CD4-positive, alpha-beta T cell treated with Interleukin-6 at 100 ng/mL for 8 hours (primary cell): ENCODE results near the gene ATAD2B.
"Not testable (repeated sequence)": the region's sequence is repeated elsewhere in the genome, so short reads cannot be mapped to it uniquely, and the experiment has no call there.

ENCODE experiments used
- DNase-seq: peaks from one replicate; pipeline ENCODE4 v3.0.0-alpha.2; 2020; ENCODE audit warnings: mixed read lengths, low spot score

Gene ATAD2B

DNA sequence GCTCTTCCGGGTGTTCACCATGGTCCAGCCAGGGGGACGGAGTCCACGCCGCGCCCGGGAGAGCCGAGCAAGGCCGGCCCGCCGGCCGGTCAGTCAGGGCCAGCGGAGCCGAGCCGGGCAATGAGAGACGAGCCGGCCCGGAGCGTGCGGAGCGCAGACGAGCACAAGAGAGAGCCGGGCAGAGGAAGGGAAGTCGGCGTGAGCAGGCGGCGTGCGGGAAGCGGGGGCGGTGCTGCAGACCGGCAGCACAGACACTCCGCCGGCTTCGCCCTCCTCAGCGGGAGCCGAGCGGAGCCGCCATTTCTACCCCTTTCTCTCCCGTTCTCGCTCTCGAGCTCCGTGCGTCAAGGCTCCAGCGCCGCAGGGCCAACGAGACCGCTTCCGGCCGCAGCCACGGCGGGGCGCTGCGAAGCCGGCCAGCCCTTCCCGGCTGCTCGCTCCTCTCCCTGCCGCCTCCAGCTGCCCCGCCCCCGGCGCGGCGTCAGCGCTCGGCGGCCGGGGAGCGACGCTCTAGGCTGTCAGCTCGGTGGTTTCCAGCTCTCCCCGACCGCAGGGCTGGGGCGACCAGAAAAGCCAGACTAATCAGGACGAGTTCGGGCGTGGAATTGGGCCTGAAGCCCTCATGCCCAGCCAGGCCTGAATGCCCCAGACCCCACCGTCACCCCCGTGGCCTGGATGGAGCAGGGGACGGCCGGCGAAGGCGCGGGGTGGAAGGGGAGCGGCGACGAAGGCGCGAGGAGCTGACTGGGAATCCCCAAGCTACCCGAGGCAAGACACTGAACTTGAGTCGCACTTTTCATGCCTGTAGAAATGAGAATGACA is at the start of gene ATAD2B:
ATAD2B (minus strand) TSS at position 374 of the 822 bp plus-strand sequence; CDS start at position 21, 353 bp downstream.
- DNase-seq = peak; percentile 93

DNA sequence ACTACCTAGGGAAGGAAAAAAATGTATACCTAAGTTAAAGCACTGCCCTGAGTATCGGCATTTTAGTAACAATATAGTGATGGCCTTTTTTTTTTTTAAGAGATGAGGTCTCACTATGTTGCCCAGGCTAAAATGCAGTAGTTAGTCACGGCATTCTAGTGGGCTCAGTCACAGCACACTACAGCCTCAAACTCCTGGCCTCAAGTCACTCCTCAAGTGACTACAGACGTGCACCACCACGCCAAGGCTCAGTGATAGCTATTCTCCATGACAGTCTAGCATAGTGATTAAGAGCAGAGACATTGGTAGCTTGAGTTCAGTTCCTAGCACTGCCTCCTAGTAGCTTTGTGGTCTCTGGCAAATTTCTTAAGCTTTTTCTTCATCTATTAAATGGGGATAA is 40.9 kb upstream of the ATAD2B start:
- DNase-seq = no peak

DNA sequence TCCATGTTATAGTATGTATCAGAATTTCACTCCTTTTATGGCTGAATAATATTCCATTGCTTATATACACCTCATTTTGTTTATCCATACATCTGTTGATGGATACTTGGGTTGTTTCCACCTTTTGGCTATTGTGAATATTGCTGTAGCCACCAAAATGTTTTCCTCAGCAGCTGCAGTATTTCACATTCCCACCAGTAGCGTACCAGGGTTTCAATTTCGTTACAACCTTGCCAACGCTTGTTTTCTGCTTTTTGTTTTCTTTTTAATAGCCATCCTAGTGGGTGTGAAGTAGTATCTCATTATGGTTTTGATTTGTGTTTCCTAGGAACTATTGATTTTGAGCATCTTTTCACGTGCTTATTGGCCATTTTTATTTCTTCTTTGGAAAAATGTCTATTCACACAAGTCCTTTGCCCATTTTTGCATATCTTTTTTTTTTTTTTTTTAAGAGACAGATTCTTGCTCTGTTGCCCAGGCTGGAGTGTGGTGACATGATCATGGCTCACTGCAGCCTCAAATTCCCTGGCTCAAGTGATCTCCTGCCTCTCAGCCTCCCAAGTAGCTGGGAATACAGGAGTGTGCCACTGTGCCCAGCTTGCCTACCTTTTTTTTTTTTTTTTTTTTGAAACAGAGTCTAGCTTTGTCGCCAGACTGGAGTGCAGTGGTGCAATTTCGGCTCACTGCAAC is 27.5 kb upstream of the ATAD2B start:
- no peak for DNase-seq

DNA sequence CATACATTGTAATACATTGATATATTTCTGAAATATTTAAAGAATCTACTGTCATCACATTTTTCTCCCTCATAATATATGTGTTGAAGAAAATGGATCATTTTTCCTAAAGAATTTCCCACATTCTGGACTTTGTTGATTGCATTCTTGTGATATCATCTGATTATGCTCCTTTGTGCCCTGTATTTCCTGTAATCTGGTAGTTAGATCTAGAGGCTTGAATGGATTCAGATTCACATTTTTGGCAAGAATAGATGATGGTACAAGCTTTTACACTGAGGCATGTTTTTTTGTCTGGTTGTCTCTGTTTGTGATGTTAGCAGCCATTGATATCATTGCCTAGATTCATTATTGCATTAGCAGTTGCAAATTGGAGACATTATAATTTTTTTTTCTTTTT is 26.7 kb upstream of the ATAD2B start:
- DNase-seq = no peak

DNA sequence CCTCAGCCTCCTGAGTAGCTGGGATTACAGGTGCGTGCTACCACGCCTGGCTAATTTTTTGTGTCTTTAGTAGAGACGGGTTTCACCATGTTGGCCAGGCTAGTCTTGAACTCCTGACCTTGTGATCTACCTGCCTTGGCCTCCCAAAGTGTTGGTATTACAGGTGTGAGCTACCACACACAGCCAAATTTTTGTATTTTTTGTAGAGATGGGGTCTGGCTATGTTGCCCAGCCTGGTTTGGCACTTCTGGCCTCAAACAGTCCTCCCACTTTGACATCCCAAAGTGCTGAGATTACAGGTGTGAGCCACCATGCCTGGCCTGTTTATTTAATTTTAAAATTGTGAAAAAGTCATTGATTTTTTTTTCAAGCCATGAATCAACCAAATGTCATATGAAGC is 25.6 kb upstream of the ATAD2B start:
- not testable (repeated sequence) for DNase-seq

DNA sequence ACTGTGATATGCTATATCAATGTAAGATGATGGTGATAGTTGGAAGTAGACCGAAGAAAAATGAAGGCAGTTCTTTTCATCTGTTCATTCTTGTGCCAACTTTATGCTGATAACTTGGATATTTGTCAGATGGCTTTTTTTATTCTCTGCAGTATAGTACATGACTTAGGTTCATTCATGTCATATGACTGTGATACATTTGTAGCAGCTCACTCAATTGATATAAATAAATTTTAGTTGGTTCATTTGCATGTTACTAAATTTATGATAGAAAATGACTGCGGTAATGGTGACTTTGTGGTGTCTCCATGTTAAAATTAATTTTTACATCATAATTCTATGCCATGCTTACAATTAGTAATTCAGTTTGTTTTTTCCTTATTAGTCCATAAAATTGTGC is 20.4 kb upstream of the ATAD2B start:
- DNase-seq = no peak

DNA sequence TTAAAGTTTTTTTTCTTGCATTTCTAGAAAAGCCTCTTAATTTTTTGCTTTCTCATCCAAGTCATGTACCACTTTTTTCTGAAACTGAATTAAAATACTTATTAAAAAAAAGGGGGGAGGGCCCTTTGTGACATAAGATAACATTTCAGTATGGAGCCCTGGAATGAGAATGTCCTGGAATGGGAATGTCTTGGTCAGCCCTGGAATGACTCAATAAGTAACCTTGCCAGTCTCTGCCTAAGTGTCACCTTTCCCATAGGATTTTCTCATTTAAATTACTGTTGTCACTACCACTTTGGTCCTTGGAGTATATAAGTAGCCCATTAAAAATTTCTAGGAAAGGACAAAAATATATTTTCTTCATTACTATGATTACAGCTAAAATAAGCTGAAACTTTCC is 18.1 kb upstream of the ATAD2B start:
- no peak for DNase-seq

DNA sequence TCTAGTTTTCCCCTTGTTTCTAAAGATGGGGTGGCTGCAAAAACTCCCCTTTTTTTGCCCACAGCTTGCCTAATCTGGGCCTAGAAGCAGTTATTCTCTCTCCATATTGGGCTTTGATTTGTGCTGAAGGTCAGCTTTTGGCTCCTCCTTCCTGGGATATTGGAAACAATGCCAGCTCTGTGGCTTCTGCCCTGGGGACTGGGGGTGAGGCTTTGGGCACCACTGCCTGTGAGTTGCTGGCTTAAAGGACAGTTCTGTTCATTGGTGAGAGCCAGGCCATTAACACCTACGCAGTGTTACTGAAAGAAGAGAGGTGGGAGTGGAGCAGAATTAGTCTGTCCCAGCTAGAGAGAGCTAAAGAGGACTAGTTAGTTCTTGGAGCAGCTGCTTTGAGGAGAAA is 17.6 kb upstream of the ATAD2B start:
- DNase-seq = no peak

DNA sequence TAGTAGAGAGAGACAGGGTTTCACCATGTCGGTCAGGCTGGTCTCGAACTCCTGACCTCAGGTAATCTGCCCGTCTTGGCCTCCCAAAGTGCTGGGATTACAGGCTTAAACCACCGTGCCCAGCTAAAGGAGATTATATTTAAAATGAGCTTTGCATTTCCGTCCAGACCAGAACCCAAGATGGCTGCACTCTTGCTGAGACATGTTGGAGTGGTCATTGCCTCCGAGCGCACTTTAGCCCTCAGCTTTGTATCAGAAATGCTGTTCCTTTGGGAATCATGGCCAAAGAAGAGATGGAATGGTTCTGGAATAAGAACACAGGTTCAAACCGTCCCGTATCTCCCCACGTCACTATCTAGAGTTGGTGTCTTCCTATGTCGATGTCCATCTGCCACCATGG is 16.7 kb upstream of the ATAD2B start:
- DNase-seq = no peak

DNA sequence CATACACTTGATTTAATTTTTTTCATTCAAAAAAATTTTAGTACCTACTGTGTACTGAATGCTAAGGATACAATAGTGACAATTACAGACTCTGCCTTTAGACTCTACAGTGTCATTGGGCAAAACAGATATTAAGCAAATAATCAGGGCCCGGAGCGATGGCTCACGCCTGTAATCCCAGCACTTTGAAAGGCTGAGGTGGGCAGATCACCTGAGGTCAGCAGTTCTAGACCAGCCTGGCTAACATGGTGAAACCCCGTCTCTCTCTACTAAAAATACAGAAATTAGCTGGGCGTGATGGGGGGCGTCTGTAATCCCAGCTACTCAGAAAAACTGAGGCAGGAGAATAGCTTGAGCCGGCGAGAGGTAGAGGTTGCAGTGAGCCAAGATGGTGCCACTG is 14.7 kb upstream of the ATAD2B start:
- no peak for DNase-seq

DNA sequence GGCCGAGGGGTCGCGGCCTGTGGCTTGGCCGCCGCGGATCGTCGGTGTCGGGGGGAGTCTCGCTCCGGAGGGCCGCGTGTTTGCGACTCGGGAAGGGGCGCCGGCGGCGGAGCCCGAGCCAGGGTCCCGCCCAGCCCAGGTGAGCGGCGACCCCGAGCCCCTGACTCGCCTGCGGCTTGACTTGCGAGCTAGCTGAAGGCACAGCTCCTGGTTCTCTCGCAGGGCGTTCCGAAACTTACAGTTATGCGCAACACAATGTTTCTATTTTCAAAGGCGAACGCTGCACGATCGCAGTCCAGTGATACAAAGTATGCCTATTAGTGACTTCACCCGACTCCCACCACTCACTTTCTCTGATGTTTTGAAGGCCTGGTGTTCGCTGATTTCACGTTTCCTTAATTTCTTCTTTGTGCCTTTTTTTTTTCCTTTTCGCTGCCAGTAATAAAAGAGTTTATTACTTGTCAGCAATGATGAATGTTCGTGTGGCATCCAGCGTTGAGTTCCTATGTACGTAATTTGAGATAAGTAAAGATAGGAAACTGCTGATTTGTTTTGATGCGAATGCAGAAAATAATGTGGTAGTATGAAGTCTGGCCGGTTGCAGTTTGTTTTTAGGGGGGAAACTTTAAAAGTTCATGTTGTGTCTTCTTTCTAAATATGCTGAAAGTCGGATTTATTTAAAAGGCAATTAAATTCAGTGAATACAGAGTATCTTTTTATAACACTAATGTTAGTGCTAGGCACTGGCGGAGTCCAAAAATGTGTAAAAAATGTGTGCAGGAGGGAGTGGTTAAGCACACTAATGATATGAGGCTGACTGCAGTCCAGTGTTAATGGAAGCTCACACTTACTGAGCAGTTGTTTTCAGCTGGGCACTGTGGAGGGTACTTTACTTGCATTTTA is 14.0 kb upstream of the ATAD2B start:
- DNase-seq = peak; percentile 17

DNA sequence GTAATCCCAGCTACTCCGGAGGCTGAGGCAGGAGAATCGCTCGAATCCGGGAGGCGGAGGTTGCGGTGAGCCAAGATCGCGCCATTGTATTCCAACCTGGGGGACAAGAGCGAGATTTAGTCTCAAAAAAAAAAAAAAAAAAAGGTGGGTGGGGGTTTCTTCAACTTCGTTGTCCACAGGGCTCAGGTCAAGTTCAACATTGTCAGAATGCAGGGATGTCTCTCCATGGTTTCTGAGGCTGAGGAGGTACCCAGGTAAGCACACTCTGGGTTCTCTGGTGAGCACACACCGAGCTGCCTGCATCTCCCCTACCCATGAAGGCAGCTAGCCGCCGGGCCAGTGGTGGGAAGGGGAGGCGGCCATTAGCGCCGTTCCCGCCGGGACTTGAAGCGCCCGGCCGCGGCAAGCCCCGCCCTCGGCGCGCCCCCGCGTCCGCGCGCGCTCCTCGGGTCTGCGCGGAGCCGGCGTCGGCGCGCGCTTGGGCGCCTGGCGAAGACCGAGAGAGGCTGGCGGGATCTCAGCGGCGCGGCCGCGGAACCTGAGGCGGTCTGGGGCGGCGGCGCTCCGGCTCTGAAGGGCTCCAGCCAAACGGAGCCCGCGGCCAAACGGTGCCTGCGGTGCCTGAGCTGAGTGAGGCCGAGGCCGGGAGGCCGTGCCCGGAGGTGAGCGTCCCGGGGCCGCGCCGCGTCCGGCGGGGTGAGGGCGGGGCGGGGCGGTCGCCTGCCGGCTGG is 13.2 kb upstream of the ATAD2B start, which contains the start of gene UBXN2A:
UBXN2A (plus strand) TSS at position 477 of the 731 bp plus-strand sequence. CDS start 17,852 bp downstream, outside the sequence.
- DNase-seq = peak; percentile 64

DNA sequence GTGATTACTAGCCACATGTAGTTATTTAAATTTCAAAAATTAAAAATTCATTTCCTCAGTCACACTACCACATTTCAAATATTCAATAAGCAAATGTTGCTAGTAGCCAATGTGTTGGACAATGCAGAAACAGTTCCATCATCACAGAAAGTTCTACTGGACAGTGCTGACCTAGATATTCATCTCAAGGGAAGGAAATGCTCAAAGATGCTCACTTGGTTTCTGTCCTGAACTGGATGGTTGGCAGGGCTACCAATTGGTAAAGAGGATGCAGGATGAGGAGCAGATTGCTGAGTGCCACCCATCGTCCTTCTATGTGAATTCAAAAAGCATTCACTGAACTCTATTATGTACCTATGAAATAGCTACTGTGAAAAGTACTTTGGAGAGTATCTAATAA is 7.3 kb upstream of the ATAD2B start:
- no peak for DNase-seq

DNA sequence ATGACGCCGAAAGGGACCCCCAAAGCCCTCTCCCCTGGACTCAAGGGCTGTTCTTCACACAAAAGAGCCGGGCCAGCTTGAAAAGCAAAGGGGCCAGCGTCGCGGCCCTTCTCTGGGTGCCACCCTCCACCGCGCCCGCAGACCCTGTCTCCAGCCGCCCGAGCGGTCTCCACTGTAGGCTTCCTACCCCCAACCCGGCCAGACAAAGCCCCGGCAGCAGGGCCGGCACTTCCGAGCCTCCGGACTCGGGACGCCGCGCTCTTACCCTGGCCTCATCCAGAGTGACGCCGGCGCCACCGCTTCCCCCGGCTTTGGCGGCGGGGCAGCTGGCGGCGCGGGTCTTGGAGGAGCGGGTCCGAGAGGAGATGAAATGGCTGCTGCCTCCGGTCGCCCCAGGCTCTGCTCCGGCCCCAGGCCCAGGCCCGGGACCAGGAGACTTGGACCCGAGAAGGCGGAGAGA is 603 bp downstream of the ATAD2B start:
- peak; percentile 4 for DNase-seq

DNA sequence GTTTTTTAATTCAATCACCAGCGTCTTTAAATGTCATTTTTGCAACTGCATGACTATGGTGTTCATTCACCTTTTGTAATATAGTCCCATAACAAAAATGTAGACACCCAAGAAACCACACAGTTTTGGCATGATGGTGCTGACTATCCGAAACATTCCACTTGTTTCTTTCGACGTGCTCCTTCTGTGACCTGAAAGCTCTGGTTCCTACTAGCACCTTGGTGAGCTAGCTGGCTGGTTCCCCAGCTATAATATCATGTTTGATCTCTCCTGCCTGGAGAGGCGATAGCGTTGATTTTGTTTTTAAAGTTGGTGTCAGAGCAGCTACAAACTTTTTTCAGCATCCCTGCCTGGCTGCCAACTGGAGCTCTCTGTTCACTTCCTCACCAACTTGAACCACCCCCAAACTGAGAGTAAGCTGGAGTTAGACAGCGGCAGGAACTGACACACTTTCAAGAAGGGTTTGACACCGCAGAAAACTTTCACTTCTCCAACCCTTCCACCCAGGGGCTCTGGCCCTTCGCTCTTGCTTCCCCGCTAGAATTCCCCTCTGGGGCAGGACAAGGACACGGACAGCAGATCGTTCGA is 1.1 kb downstream of the ATAD2B start:
- DNase-seq = peak; percentile 70

DNA sequence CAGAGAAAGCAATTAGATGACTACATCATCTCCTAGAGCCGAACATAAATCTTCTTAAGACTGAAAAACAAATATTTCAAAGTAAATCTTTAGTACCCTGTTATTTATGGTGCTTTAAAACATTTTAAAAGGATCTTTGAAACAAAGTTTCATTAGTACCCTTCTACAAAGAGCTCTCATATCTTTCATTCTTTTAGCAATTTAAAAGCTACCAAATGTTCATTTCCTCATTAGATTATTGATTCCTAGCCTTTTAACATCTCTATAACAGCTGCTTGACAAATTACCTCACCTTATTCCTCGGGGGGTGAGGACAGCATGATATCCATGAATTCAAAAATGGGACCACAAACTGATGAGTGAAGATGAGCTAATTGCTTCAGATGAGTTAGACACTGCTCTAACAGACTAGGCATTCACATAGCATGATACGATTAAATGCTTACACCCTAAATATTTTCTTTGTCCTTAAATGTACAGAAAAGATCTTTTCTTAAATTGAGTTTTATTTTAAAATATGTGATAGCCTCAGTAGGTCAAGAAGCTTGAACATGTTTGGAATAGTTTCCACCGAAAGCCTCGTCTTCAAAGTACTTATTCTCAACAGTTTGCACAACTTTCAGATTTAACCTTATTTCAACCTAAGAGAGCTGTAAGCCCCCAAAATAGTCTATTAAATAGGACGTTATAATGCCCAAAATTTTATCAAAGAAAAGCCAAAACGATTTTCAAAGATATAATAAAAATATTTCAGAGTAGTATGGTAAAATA is 2.1 kb downstream of the ATAD2B start:
- no peak for DNase-seq

DNA sequence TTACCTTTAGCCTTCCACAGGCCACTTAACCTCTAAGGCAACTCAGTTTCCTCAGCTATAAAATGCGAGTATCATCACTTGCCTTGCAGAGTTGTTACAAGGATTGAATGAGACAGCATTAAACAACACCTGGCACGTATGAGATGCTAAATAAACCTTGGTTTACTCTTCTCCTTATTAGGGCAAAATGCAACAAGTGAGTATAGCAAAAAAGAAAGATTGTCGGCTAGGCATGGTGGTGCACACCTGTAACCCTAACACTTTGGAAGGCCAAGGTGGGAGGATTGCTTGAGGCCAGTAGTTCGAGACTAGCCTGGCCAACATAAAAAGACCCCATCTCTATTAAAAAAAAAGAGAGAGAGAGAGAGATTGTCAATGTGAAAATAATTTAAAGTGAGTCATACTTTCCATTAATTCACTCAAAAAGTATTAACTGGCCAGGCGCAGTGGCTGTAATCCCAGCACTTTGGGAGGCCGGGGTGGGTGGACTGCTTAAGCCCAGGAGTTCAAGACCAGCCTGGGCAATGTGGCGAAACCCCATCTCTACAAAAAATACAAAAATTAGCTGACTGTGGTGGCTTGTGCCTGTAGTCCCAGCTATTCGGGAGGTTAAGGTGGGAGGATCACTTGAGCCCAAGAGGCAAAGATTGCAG is 8.0 kb downstream of the ATAD2B start:
- no peak for DNase-seq

DNA sequence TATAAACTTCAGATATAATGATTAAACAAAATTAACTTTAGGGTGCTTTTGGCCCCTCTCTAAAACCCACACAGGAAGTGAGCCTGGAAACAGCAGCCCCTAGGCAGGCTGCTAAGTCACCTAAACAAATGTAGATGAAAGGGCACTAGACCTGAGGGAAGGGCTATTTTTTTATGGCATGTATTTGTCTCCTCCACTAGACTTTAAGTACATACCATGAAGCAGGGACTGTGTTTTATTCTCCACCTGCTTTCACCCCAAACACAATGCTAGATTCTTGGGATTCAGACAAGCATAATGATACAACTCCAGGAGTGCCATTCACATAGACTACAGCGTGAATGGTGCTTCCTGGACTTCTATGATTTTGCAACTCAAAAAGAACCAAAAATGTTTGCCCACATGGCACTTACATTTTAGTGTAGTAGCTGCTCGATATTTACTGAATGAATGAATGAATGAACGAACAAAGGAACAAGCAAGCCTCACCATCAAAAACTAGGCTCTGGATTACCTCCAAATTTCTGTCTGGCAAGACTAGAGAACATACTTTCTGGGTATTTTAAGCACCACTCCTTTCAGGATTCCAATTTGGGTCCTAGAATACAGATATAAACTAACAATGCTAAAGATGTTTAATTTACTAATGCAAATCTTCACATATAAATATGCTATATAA is 10.1 kb downstream of the ATAD2B start:
- DNase-seq = peak; percentile 18

DNA sequence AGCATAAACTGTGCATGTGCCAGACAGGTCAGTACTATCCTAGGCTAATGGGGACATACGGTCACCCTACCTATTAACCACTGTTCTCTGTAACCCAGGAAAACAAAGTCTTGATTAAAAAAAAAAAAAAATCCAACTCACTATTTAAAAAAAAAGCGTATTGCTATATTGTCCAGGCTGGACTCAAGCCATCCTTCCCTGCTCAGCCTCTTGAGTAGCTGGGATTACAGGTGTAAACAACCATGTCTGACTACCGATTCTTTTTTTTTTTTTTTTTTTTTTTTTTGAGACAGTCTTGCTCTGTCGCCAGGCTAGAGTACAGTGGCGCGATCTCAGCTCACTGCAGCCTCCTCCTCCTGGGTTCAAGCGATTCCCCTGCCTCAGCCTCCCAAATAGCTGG is 11.6 kb downstream of the ATAD2B start:
- DNase-seq = no peak
